ENCODE results near the gene CDC25B.

DNA sequence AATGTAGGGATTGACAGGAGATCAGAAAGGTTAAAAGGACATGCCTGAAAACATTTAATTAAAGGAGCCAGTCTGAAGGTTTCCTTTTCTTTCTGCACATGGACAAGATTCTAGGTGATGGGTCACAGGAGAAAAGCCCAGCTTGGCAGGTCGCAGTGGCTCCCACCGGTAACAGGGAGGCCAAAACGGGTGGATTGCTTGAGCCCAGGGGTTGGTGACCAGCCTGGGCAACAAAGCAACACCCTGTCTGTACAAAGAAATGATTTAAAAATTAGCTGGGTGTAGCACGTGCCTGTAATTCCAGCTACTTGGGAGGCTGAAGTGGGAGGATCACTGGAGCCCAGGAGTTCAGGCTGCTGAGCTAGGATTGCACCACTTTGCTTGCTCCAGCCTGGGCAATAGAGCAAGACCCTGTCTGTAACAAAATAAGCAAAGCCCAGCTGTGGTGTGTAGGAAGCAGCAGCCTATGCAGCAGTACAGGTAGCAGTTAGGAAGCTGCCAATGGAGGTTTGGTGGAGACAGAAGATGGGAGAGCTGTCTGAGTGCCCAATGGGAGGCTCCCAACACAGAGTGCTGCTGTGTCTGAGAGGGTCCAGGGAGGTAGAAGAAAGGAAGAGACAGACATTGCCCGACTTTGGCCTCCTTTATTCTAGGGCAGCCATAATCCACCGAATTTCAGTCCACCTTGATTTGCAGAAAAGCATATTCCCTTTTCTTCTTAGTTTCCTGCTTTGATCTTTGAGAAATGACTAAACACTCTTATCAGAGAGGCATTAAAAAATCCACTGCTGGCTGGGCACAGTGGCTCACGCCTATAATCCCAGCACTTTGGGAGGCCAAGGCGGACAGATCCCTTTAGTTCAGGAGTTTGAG lies 17.1 kb downstream of the CDC25B start:
- TF ChIP-seq, protein P1, sequence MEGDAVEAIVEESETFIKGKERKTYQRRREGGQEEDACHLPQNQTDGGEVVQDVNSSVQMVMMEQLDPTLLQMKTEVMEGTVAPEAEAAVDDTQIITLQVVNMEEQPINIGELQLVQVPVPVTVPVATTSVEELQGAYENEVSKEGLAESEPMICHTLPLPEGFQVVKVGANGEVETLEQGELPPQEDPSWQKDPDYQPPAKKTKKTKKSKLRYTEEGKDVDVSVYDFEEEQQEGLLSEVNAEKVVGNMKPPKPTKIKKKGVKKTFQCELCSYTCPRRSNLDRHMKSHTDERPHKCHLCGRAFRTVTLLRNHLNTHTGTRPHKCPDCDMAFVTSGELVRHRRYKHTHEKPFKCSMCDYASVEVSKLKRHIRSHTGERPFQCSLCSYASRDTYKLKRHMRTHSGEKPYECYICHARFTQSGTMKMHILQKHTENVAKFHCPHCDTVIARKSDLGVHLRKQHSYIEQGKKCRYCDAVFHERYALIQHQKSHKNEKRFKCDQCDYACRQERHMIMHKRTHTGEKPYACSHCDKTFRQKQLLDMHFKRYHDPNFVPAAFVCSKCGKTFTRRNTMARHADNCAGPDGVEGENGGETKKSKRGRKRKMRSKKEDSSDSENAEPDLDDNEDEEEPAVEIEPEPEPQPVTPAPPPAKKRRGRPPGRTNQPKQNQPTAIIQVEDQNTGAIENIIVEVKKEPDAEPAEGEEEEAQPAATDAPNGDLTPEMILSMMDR (IDR thresholded peaks at IDR 0.05): no peak
- TF ChIP-seq POLR2AphosphoS5 (IDR thresholded peaks at IDR 0.05; ENCODE audit: insufficient read depth in 1 of 2, low read depth in 1 of 2): no peak
- TF ChIP-seq POLR2A (IDR thresholded peaks at IDR 0.05): no peak

Measured in vagina (tissue), 2 donors.